Neural crest cell (in vitro differentiated cells): ENCODE data around the gene KIRREL2. TPM values are rescaled to one million over a fixed set of nuclear protein-coding genes. Genes with fewer than 3 reads are reported as not detected.

Experiments
- DNase-seq: peaks from one replicate; pipeline ENCODE4 v3.0.0; 2021; ENCODE audit warnings: low read depth, mixed read lengths, low spot score
- H3K27ac Mint-ChIP-seq: one replicate; pipeline ENCODE4 v1.8.0; 2021; ENCODE audit warnings: mild to moderate bottlenecking, mixed read lengths; ENCODE audit not compliant: unreplicated experiment
- H3K27me3 Mint-ChIP-seq: 2 replicates; pipeline ENCODE4 v1.8.0; 2021; ENCODE audit warnings: low read depth, mild to moderate bottlenecking, mixed read lengths
- H3K36me3 Mint-ChIP-seq: 2 replicates; pipeline ENCODE4 v1.8.0; 2021; ENCODE audit warnings: low read depth, mild to moderate bottlenecking, mixed read lengths
- H3K4me1 Mint-ChIP-seq: 2 replicates; pipeline ENCODE4 v1.8.0; 2021; ENCODE audit warnings: mixed read lengths
- H3K4me3 Mint-ChIP-seq: one replicate; pipeline ENCODE4 v1.8.0; 2021; ENCODE audit warnings: mild to moderate bottlenecking, mixed read lengths
- H3K9me3 Mint-ChIP-seq: 2 replicates; pipeline ENCODE4 v1.8.0; 2021; ENCODE audit warnings: mixed read lengths
- total RNA-seq: library from RNA; stranded (reverse); gene quantifications from 2 replicates; pipeline ENCODE4 v1.2.1, GENCODE V29; 2021
- TF ChIP-seq, protein P1 (sequence below): fragments of 200-600 bp; sonication (generic); conservative IDR thresholded peaks from 2 replicates; pipeline ENCODE4 v1.5.0; 2021; ENCODE audit warnings: antibody characterized with exemption, mild to moderate bottlenecking

The KIRREL2 gene
- total RNA-seq, 1 donor from 2014 or later = 4.5 TPM

DNA sequence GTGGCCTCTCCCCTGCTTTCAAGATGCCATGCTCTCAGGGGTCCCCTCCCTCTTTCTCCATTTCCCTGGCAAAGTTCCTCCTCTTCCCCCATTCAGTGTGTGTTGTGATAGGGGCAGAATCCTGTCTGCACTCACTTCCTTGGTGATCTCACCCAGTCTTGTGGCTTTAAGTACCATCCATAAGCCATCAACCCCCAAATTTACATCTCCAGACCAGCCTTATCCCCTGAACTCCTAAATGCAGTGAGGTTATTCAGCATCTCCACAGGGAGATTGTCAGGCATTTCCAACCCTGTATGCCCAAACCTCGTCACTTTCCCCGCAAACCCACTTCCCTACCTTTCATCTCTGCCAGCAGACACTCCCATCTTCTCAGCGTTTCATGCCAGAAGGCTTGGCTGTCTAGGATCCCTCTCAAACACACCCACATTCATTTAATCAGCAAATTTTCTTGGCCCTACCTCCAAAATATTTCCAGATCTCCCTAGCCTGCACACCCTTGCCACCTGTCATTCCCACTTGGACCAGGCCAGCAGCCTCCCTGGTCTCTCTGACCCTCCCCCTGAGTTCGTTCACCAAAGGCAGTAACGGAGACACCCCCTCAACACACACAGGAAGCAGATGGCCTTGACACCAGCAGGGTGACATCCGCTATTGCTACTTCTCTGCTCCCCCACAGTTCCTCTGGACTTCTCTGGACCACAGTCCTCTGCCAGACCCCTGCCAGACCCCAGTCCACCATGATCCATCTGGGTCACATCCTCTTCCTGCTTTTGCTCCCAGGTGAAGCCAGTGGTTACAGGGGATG, 45.3 kb downstream of the KIRREL2 start, which contains the start of gene HCST:
Gene HCST, plus strand, starts transcription at position 676 of the 808 bp plus-strand sequence. Its CDS starts 65 bp downstream, at position 741.
- peak within 1 kb of the TSS; percentile 94 for H3K4me3 Mint-ChIP-seq
- peaks cover 53% of the 10 kb centered on the region for H3K27me3 Mint-ChIP-seq
- peaks cover 6% of the 10 kb centered on the region for H3K4me1 Mint-ChIP-seq
- no peak for DNase-seq
- no peaks in the 10 kb centered on the region for H3K36me3 Mint-ChIP-seq
- H3K9me3 Mint-ChIP-seq = no peaks in the 10 kb centered on the region
- H3K27ac Mint-ChIP-seq = no peak within 1 kb of the TSS
- TF ChIP-seq, protein P1, sequence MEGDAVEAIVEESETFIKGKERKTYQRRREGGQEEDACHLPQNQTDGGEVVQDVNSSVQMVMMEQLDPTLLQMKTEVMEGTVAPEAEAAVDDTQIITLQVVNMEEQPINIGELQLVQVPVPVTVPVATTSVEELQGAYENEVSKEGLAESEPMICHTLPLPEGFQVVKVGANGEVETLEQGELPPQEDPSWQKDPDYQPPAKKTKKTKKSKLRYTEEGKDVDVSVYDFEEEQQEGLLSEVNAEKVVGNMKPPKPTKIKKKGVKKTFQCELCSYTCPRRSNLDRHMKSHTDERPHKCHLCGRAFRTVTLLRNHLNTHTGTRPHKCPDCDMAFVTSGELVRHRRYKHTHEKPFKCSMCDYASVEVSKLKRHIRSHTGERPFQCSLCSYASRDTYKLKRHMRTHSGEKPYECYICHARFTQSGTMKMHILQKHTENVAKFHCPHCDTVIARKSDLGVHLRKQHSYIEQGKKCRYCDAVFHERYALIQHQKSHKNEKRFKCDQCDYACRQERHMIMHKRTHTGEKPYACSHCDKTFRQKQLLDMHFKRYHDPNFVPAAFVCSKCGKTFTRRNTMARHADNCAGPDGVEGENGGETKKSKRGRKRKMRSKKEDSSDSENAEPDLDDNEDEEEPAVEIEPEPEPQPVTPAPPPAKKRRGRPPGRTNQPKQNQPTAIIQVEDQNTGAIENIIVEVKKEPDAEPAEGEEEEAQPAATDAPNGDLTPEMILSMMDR = no peak

DNA sequence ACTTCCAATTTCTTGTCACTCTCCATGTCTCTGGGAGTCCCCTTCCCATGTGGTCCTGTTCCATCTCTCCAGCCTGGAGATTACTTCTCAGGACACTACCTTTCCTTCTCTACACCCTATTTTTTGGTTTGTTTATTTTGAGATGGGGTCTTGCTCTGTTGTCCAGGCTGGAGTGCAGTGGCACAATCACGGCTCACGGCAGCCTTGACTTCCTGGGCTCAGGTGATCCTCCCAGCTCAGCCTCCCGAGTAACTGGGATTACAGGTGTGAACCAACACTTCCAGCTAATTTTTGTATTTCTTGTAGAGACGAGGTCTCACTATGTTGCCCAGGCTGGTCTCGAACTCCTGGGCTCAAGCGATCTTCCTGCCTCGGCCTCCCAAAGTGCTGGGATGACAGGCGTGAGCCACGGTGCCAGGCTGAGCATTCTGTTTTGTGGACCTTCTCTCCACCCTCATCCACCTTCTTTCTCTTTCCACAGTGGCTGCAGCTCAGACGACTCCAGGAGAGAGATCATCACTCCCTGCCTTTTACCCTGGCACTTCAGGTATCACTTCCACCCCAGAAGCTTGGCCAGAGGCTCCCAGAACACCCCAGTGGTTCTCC, 46.3 kb downstream of the KIRREL2 start:
- H3K27me3 Mint-ChIP-seq = peaks cover 53% of the 10 kb centered on the region
- H3K36me3 Mint-ChIP-seq = no peaks in the 10 kb centered on the region
- H3K27ac Mint-ChIP-seq = no peak overlapping the region
- peak overlapping the region; percentile 74 for H3K4me3 Mint-ChIP-seq
- H3K9me3 Mint-ChIP-seq = no peaks in the 10 kb centered on the region
- TF ChIP-seq, protein P1 = no peak
- H3K4me1 Mint-ChIP-seq = peaks cover 6% of the 10 kb centered on the region
- no peak for DNase-seq

- Mint-ChIP-seq H3K27me3 (peaks cover 49% of the 10 kb centered on the region), H3K4me1 (peaks cover 6% of the 10 kb centered on the region), H3K4me3 (peak overlapping the region; percentile 74), H3K9me3 (no peaks in the 10 kb centered on the region), H3K36me3 (no peaks in the 10 kb centered on the region), H3K27ac (no peak overlapping the region)
- TF ChIP-seq, protein P1 = no peak
- DNase-seq = no peak
Measured at GRCh38 chr19:35903550-35904179, 47.0 kb downstream of the KIRREL2 start.

DNA sequence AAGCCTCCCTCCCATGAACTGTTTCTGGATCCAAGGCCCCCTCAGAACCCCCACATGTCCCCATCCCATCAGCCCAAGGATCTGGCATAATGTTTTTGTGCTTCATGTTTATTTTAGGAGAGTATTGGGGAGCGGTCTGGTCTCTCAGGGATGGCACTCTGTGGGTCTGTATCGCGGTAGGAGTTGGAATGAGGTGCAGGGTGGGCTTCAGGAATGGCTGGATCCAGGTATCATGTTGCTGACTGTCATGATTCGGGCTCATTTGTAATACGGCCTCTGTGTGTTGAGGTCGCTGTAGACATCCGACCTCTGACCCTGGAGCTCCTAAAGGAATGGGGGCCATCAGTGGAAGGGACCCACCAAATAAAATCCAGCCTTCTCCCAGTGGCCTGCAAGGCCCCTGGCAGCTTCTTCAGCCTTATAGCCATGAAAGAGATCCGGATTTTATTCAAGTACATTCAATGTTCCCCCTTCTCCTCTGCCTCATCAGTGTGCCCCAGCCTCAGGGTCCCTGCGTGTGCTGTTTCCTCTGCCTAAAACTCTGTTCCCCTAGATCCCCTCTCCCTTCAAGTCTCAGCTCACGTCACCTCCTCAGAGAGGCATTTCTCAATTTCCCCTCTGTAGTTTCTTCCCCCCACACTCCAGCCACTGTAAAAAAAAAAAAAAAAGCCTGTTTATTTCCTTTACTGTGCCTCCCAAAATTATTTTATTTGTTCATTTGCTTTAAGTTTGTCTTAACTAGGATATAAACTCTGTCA, 47.8 kb downstream of the KIRREL2 start:
- H3K4me3 Mint-ChIP-seq = peak overlapping the region; percentile 35

More for the DNA sequence above, 47.8 kb downstream of the KIRREL2 start:
- Mint-ChIP-seq H3K27me3 (peaks cover 45% of the 10 kb centered on the region), H3K9me3 (no peaks in the 10 kb centered on the region), H3K27ac (no peak overlapping the region), H3K4me1 (peaks cover 6% of the 10 kb centered on the region), H3K36me3 (no peaks in the 10 kb centered on the region)
- DNase-seq = no peak
- TF ChIP-seq, protein P1 = no peak
